T-cell (primary cell): ENCODE data around the gene MAP3K13. TPM values are rescaled to one million over a fixed set of nuclear protein-coding genes. Genes with fewer than 3 reads are reported as not detected.

Experiments
- ATAC-seq, 4 experiments: fragments of 200-7000 bp in 3 of 4; fragments of 150-1000 bp in 1 of 4; cut with Tn5 transposase; replicated peaks in 1 of 4; 1 replicate in 3 of 4; 2 replicates in 1 of 4; pipeline ENCODE4 v1.10.0; 2021; ENCODE audit warnings: moderate library complexity in 3 of 4, mild to moderate bottlenecking in 2 of 4, moderate number of reproducible peaks in 1 of 4
- CTCF ChIA-PET, 2 donors: fragments of 300-600 bp; sonication (Branson Sonifier 250); formaldehyde crosslinking; loops; one replicate each; lab custom pipeline; 2022; ENCODE audit warnings: antibody characterized with exemption in 2 of 2; lab: Charles Lee
- POLR2A ChIA-PET, 2 donors: fragments of 300-600 bp; sonication (Branson Sonifier 250); formaldehyde crosslinking; loops; one replicate each; lab custom pipeline; 2022; ENCODE audit warnings: antibody characterized with exemption in 2 of 2; lab: Charles Lee
- DNase-seq, 35 experiments: peaks; one replicate each; pipeline versions ENCODE4 v3.0.0 to v3.0.0-alpha.2; 2013 to 2023
- H3K27ac ChIP-seq: one replicate; pipeline ENCODE4 v1.5.1; 2013; ENCODE audit warnings: low read length
- H3K27me3 ChIP-seq, 2 experiments: replicated peaks in 1 of 2; 1 replicate in 1 of 2; 2 replicates in 1 of 2; pipeline versions ENCODE4 v1.6.1 to v1.7.0; 2013; ENCODE audit warnings: low read length in 1 of 2, mixed read lengths in 1 of 2; ENCODE audit not compliant: control insufficient read depth in 2 of 2, insufficient read depth in 2 of 2; ENCODE audit errors: extremely low read depth in 1 of 2
- H3K36me3 ChIP-seq, 2 donors: 1 replicate in 1 of 2; 2 replicates in 1 of 2; pipeline versions ENCODE4 v1.6.1 to v1.7.0; 2013; ENCODE audit warnings: low read length in 1 of 2; ENCODE audit not compliant: control insufficient read depth in 2 of 2, insufficient read depth in 1 of 2; ENCODE audit errors: extremely low read depth in 1 of 2
- H3K4me1 ChIP-seq, 2 experiments: 1 replicate in 1 of 2; 2 replicates in 1 of 2; pipeline versions ENCODE4 v1.6.1 to v1.7.0; 2013; ENCODE audit warnings: low read length in 2 of 2, mixed read lengths in 1 of 2; ENCODE audit not compliant: insufficient read depth in 2 of 2, control insufficient read depth in 1 of 2; ENCODE audit errors: extremely low read depth in 1 of 2
- H3K4me3 ChIP-seq, 2 donors: 1 replicate in 1 of 2; 2 replicates in 1 of 2; pipeline versions ENCODE4 v1.5.1 to v1.7.0; 2013; ENCODE audit warnings: mild to moderate bottlenecking in 2 of 2, low read length in 1 of 2, moderate library complexity in 1 of 2; ENCODE audit not compliant: control insufficient read depth in 1 of 2; ENCODE audit errors: extremely low read depth in 1 of 2
- H3K9me3 ChIP-seq: 2 replicates; pipeline ENCODE4 v1.7.0; 2013
- H3K27ac Mint-ChIP-seq, 2 donors: one replicate each; pipeline ENCODE4 v1.8.0; 2020 to 2021; ENCODE audit warnings: mild to moderate bottlenecking in 2 of 2, mixed read lengths in 2 of 2
- H3K27me3 Mint-ChIP-seq, 2 donors: one replicate each; pipeline ENCODE4 v1.8.0; 2021 to 2022; ENCODE audit warnings: mixed read lengths in 2 of 2
- H3K36me3 Mint-ChIP-seq: one replicate; pipeline ENCODE4 v1.8.0; 2021; ENCODE audit warnings: mixed read lengths
- H3K4me1 Mint-ChIP-seq, 3 donors: one replicate each; pipeline ENCODE4 v1.8.0; 2020 to 2022; ENCODE audit warnings: mixed read lengths in 3 of 3, mild to moderate bottlenecking in 1 of 3
- H3K4me3 Mint-ChIP-seq, 3 donors: one replicate each; pipeline ENCODE4 v1.8.0; 2020 to 2022; ENCODE audit warnings: mild to moderate bottlenecking in 3 of 3, mixed read lengths in 3 of 3, moderate library complexity in 3 of 3
- H3K9me3 Mint-ChIP-seq, 3 donors: one replicate each; pipeline ENCODE4 v1.8.0; 2020 to 2022; ENCODE audit warnings: mixed read lengths in 3 of 3
- WGBS: methylation state at CpG from one replicate; pipeline ENCODE4 v1.1.5; 2013; ENCODE audit warnings: missing lambda C conversion rate; ENCODE audit not compliant: insufficient coverage; 5-methylcytosine and 5-hydroxymethylcytosine counted together
- total RNA-seq, 35 experiments: library from RNA in 6 of 35; stranded (reverse) in 6 of 35; fragments of 120-200 nt in 1 of 35; gene quantifications; one replicate each; pipeline versions ENCODE4 v1.2.1 to v1.2.4 and lab custom pipeline; 2013 to 2026

Gene MAP3K13
- total RNA-seq, 5 donors from 2014 or later (not counting 1 experiment from before 2014, with no cell fraction given), result 6.4 to 9.2 (median 7.7) TPM

DNA sequence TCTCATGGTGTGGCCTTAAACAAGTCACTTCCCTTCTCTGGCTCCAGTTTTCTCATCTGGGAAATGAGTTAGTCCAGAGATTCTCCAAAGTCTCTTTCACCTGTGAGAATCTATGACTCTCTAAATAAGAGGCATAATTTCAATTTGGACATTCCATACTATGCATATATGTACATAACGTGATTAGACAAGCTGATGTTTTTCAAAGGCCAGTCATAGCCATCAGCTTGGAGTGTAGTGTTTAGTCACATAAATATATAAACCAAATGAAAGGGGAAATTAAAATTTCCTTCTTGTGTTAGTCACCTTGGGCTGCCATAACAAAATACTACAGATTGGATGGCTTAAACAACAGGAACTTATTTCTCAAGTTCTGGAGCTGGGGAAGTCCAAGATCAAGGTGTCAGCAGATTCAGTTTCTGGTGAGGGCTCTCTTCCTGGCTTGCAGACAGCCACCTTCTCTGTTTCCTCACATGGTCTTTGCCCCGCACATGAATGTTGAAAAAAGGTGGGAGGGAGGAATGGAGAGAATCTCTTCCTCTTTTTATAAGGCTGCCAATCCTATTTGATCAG lies 116.5 kb downstream of the MAP3K13 start:
- CTCF ChIA-PET, result no interaction called here
- Histone ChIP-seq H3K27me3 (no peaks in the 10 kb centered on the region), H3K4me3 (no peak overlapping the region), H3K27ac (no peak overlapping the region), H3K4me1 (peaks cover 0 to 3% of the 10 kb centered on the region in 2 experiments), H3K9me3 (no peaks in the 10 kb centered on the region), H3K36me3 (peaks cover 2 to 6% of the 10 kb centered on the region in 2 donors)
- no CpG with 5 or more reads among the region's 2 CpGs for WGBS
- DNase-seq (no peak), ATAC-seq (no peak)
- Mint-ChIP-seq H3K36me3 (peaks cover 51% of the 10 kb centered on the region), H3K27me3 (no peaks in the 10 kb centered on the region), H3K9me3 (no peaks in the 10 kb centered on the region), H3K4me3 (no peak overlapping the region), H3K4me1 (peaks cover 11 to 12% (median 12%) of the 10 kb centered on the region in 3 donors), H3K27ac (no peak overlapping the region)
- POLR2A ChIA-PET, result interaction anchor here in 1 of 2 donors (0.6 kb wide), 1 partner anchor 7 kb away, joined by 5 read pairs; no protein-coding TSS in a partner anchor

DNA sequence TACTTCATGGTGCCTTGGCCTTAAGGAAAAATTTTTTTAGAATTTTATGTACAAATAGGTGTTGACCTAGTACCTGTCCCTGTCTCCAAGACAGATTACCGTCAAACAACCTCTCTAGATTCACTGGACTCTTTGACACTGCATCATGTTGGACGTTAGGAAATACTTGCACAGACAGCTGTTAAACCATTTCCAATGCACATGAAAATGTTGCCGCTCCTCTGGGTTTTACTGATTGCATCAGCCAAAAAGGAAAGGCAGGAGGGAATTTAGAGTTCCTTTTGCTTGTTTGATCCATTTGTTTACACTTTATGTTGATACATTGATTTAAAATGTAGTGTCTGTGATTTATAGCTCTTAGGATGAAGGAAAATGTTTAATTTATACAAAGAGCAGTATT lies 121.4 kb downstream of the MAP3K13 start:
- H3K4me3 Mint-ChIP-seq, result no peak overlapping the region
- no peak overlapping the region for H3K27ac Mint-ChIP-seq
- H3K36me3 ChIP-seq, result peaks cover 7 to 29% of the 10 kb centered on the region in 2 donors
- no peaks in the 10 kb centered on the region for H3K27me3 ChIP-seq
- DNase-seq, result no peak
- no CpG with 5 or more reads among the region's 3 CpGs for WGBS
- no peak for ATAC-seq
- peaks cover 11 to 12% (median 12%) of the 10 kb centered on the region in 3 donors for H3K4me1 Mint-ChIP-seq
- H3K9me3 Mint-ChIP-seq, result no peaks in the 10 kb centered on the region
- no peaks in the 10 kb centered on the region for H3K27me3 Mint-ChIP-seq
- no peak overlapping the region for H3K27ac ChIP-seq
- POLR2A ChIA-PET, result no interaction called here
- H3K4me3 ChIP-seq, result no peak overlapping the region
- CTCF ChIA-PET, result no interaction called here
- H3K36me3 Mint-ChIP-seq, result peaks cover 65% of the 10 kb centered on the region
- H3K9me3 ChIP-seq, result no peaks in the 10 kb centered on the region
- H3K4me1 ChIP-seq, result peaks cover 0 to 3% of the 10 kb centered on the region in 2 experiments

DNA sequence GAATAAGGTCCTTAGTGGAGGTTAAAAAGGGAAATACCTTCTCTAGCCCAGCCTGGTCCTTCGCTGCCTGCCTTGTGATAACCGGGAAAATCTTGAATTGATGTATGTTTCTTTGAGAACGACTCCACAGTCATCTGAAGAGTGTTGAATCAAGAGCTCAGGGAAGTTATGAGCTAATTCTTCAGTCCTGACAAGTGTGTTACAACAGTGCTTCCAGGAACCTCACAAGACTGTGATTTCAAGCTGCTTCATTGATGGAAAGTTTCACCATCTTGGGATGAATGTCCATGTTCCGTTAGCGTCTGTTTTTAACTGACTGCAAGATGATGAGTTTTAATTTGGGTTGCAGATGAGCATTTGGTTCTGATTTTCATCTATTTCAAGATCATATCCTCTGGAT lies 123.5 kb downstream of the MAP3K13 start:
- Histone ChIP-seq H3K27me3 (no peaks in the 10 kb centered on the region), H3K9me3 (no peaks in the 10 kb centered on the region), H3K4me1 (peaks cover 0 to 3% of the 10 kb centered on the region in 2 experiments), H3K36me3 (peaks cover 4 to 49% of the 10 kb centered on the region in 2 donors), H3K4me3 (no peak overlapping the region), H3K27ac (no peak overlapping the region)
- Mint-ChIP-seq H3K36me3 (peaks cover 60% of the 10 kb centered on the region), H3K27me3 (no peaks in the 10 kb centered on the region), H3K9me3 (no peaks in the 10 kb centered on the region), H3K27ac (no peak overlapping the region), H3K4me1 (peaks cover 12% of the 10 kb centered on the region in 3 donors), H3K4me3 (no peak overlapping the region)
- CTCF ChIA-PET, result interaction anchor here in 1 of 2 donors (0.7 kb wide), 1 partner anchor 127 kb away, joined by 4 read pairs; no protein-coding TSS in a partner anchor
- ATAC-seq, result no peak
- DNase-seq, result no peak
- POLR2A ChIA-PET, result interaction anchor here in 1 of 2 donors (0.6 to 0.8 kb wide), 3 partner anchors 7 to 48 kb away, joined by 3 to 5 read pairs (median 5); no protein-coding TSS in a partner anchor
- WGBS, result 83% methylated on average over 1 of the region's 5 CpGs

DNA sequence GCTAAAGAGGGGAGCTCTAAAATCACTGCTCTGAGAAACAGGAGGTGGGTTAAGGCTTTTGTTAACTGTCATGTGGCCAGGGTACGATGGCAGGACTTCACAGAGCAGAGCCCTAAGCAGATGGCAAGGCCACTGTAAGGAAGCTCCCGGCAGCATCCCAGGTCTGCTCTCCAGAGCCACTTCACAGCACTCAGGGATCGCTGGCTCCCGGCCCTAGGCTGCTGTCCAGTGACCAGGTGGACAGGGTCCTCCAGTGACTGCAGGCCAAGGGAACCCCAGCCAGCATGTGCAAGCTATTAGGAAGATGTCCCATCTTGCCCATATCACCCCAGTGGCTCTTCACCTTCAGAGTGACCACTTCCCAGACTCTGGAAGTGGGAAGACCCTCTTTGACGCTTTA lies 125.5 kb downstream of the MAP3K13 start:
- 100% methylated on average over 4 of the region's 5 CpGs for WGBS
- no peak for DNase-seq
- H3K4me3 ChIP-seq, result no peak overlapping the region
- H3K4me1 Mint-ChIP-seq, result peaks cover under 1 to 5% (median 4%) of the 10 kb centered on the region in 3 donors
- H3K27me3 Mint-ChIP-seq, result no peaks in the 10 kb centered on the region
- no peaks in the 10 kb centered on the region for H3K9me3 ChIP-seq
- ATAC-seq, result no peak
- peaks cover 4 to 61% of the 10 kb centered on the region in 2 donors for H3K36me3 ChIP-seq
- H3K9me3 Mint-ChIP-seq, result no peaks in the 10 kb centered on the region
- no peak overlapping the region for H3K27ac Mint-ChIP-seq
- no peak overlapping the region for H3K27ac ChIP-seq
- H3K36me3 Mint-ChIP-seq, result peaks cover 51% of the 10 kb centered on the region
- H3K4me3 Mint-ChIP-seq, result no peak overlapping the region
- POLR2A ChIA-PET, result no interaction called here
- no peaks in the 10 kb centered on the region for H3K4me1 ChIP-seq
- no peaks in the 10 kb centered on the region for H3K27me3 ChIP-seq
- CTCF ChIA-PET, result no interaction called here

DNA sequence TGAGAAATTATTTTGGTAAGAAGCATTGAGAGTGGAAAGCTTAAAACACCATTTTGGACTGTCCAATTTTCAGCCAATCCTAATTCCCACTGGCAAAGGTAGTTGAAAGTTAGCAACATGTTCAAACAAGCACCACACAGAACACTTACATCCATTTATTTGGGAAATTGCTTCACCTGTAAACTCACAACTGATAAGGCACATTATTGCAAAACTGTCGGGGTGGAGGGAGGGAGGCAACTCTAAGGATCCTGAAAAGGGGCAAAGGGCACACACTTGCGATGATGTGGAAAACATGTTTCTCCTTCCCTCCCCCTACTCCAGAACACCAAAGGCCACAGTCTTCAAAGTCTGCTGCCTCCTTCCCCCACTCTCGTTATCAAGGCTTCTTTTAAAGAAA lies 126.5 kb downstream of the MAP3K13 start:
- H3K27ac ChIP-seq, result no peak overlapping the region
- Mint-ChIP-seq H3K4me3 (no peak overlapping the region), H3K4me1 (peaks cover 4 to 7% (median 6%) of the 10 kb centered on the region in 3 donors), H3K36me3 (peaks cover 57% of the 10 kb centered on the region), H3K27me3 (no peaks in the 10 kb centered on the region), H3K27ac (no peak overlapping the region), H3K9me3 (no peaks in the 10 kb centered on the region)
- H3K4me3 ChIP-seq, result no peak overlapping the region
- peaks cover 4 to 68% of the 10 kb centered on the region in 2 donors for H3K36me3 ChIP-seq
- WGBS, result 90% methylated on average over 2 of the region's 3 CpGs
- DNase-seq (no peak), ATAC-seq (no peak)
- H3K4me1 ChIP-seq, result no peaks in the 10 kb centered on the region
- H3K27me3 ChIP-seq, result no peaks in the 10 kb centered on the region
- H3K9me3 ChIP-seq, result no peaks in the 10 kb centered on the region
- POLR2A ChIA-PET, result interaction anchor here in 1 of 2 donors (0.6 kb wide), 1 partner anchor 82 kb away, joined by 3 read pairs; no protein-coding TSS in a partner anchor
- CTCF ChIA-PET, result interaction anchor here in 1 of 2 donors (0.6 kb wide), 1 partner anchor 136 kb away, joined by 3 read pairs; no protein-coding TSS in a partner anchor

DNA sequence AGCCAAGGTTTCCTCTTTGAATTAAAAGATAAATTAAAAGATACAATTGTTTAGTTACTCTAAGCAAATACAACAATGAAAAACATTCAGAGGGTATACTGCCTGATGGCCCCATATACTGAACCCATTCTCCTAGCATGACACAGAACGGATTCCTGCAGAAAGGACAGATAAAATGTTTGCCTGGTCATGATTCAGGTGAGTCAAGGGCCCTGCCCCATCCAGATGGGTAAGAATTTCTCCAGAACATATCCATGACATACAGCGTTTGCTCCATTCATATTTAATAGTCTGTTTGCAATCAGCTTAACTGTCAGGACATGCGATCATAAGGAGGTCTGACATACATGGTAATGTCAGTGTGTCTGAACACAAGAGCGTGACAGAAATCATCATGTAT lies 127.3 kb downstream of the MAP3K13 start:
- DNase-seq (no peak), ATAC-seq (no peak)
- no peaks in the 10 kb centered on the region for H3K9me3 Mint-ChIP-seq
- CTCF ChIA-PET, result no interaction called here
- H3K36me3 ChIP-seq, result peaks cover 11 to 74% of the 10 kb centered on the region in 2 donors
- H3K27ac Mint-ChIP-seq, result no peak overlapping the region
- 96% methylated on average over 3 of the region's 4 CpGs for whole genome bisulfite sequencing
- H3K4me3 Mint-ChIP-seq, result no peak overlapping the region
- no peaks in the 10 kb centered on the region for H3K4me1 ChIP-seq
- H3K36me3 Mint-ChIP-seq, result peaks cover 57% of the 10 kb centered on the region
- peaks cover 7 to 8% (median 8%) of the 10 kb centered on the region in 3 donors for H3K4me1 Mint-ChIP-seq
- no peaks in the 10 kb centered on the region for H3K27me3 Mint-ChIP-seq
- no peaks in the 10 kb centered on the region for H3K27me3 ChIP-seq
- no peak overlapping the region for H3K4me3 ChIP-seq
- H3K27ac ChIP-seq, result no peak overlapping the region
- POLR2A ChIA-PET, result interaction anchor here in 1 of 2 donors (0.6 kb wide), 1 partner anchor 82 kb away, joined by 3 read pairs; no protein-coding TSS in a partner anchor
- no peaks in the 10 kb centered on the region for H3K9me3 ChIP-seq
